ENCODE data around the gene ITGB2.

The ITGB2 gene

DNA sequence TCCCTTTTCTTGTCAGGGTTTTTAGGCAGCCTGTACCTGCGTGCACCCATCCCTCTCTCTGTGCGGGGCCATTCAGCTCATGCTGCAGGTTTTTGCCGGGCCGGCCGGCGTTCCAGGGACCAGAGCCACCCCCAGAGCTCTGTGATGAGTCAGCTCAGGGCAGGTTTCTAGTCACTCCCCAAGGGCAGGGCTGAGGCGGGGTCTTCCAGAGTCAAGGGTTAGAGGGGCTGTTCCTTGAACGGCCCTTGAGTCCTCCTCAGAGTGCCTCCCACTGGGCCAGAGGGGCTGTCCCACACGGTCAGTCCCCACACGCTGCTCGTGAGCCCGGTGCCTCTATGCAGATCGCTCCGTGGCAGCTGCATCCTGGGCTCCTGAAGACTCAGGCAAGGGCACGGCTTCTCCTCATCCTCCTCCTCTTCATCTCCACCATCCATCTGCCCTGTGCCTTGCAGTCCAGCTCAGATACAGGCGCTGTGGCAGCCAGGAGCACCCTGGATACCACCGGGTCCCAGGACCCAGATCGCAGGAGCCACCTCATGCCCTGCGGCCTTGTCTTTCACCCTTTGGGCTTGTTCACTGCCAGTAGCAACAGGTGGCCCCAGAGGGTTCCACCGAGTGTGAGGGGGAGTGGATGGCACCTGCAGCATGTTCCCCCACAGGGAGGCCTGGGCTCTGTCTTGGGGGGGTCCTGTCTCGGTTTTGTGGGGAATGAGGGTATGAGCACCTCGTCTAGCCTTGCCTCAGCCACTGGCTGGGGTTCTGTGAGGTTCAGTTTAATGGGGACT, 36.5 kb upstream of the ITGB2 start:
- H3K36me3 ChIP-seq (replicated peaks in 1 of 2; ENCODE audit: control insufficient read depth in 2 of 2, insufficient read depth in 2 of 2, low read length in 2 of 2), result peaks cover 27 to 64% of the 10 kb centered on the region in 2 donors
- no peak overlapping the region for H2AFZ ChIP-seq (ENCODE audit: low read length)
- H2BK12ac ChIP-seq (ENCODE audit: low read length), result no peak overlapping the region
- no peak overlapping the region for H4K91ac ChIP-seq (ENCODE audit: low read depth, low read length, poor library complexity)
- no peak overlapping the region for H3K4me2 ChIP-seq (ENCODE audit: insufficient read depth, low read length, poor library complexity, severe bottlenecking)
- no peaks in the 10 kb centered on the region for H3K9me3 ChIP-seq (replicated peaks in 1 of 2; ENCODE audit: control insufficient read depth in 2 of 2, insufficient read depth in 1 of 2, low read depth in 1 of 2, low read length in 2 of 2)
- H3K18ac ChIP-seq (ENCODE audit: low read length), result no peak overlapping the region
- no peak for DNase-seq (ENCODE audit: low spot score)
- WGBS, 2 donors (ENCODE audit: extremely low coverage in 2 of 2, insufficient read length in 2 of 2, insufficient replicate concordance in 1 of 2), result no CpG with 5 or more reads among the region's 22 CpGs
- no peak overlapping the region for H4K8ac ChIP-seq (ENCODE audit: low read depth, low read length)
- peak overlapping the region; percentile 44 for H2AK5ac ChIP-seq (ENCODE audit: low read depth, low read length)
- no peak overlapping the region for H3K4ac ChIP-seq (ENCODE audit: low read length)
- peak overlapping the region; percentile 77 for H2BK5ac ChIP-seq (ENCODE audit: low read length)
- H3K14ac ChIP-seq (ENCODE audit: low read length), result no peak overlapping the region
- no peaks in the 10 kb centered on the region for H3K27me3 ChIP-seq (ENCODE audit: control insufficient read depth in 3 of 3, insufficient read depth in 3 of 3, low read depth in 1 of 3, low read length in 3 of 3)
- no peak overlapping the region for H2BK120ac ChIP-seq (ENCODE audit: low read depth, low read length)
- H3K4me1 ChIP-seq (ENCODE audit: control insufficient read depth in 2 of 2, insufficient read depth in 1 of 2, low read depth in 1 of 2, low read length in 2 of 2), result peaks cover 11 to 39% of the 10 kb centered on the region in 2 donors
- peak overlapping the region; percentile 69 for H3K23ac ChIP-seq (ENCODE audit: low read depth, low read length, poor library complexity)
- H3K4me3 ChIP-seq (ENCODE audit: low read length in 2 of 2), result no peak overlapping the region
- H3K27ac ChIP-seq (replicated peaks; ENCODE audit: low read length), result no peak overlapping the region
- peak overlapping the region; percentile 76 for H3K9ac ChIP-seq (ENCODE audit: low read depth, low read length, poor library complexity)
- H2BK15ac ChIP-seq (ENCODE audit: low read length), result no peak overlapping the region
- peaks cover 22% of the 10 kb centered on the region for H3K79me1 ChIP-seq (ENCODE audit: low read depth, low read length)

DNA sequence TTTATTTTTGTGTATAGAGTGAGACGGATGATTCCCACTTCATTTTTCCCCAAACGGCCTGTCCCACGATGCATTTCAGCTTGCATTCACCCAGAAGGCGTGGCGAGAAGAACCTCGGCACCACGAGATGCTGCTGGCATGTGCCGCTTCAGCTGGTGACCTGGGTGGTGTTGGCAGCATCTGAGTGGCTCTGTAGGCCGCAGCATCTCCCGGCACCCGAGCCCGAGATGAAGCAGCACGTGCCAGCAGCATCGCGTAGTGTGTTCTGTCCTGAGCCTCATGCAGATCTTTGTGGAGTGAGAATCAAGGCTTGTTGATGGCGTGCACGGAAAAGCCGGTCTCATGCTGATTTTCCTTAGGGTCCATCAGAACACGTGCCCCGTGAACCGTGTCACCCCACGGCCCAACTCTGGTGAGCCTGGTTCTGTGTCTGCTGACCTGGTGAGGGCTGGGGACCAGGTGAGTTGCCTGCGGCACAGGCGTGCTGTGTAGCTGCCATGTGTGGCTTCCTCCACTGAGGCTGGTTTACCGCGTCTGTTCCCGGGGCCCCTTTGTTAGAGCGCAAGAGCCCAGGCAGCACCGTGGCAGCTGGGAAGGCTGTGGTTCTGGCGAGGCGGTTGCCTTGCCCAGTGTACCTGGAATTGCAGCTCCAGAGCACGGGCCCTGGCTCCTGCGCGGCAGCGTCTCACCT, 35.8 kb upstream of the ITGB2 start:
- Histone ChIP-seq H4K91ac (ENCODE audit: low read depth, low read length, poor library complexity) (no peak overlapping the region), H3K9ac (ENCODE audit: low read depth, low read length, poor library complexity) (no peak overlapping the region), H3K79me1 (ENCODE audit: low read depth, low read length) (peaks cover 24% of the 10 kb centered on the region), H2AFZ (ENCODE audit: low read length) (no peak overlapping the region), H2BK120ac (ENCODE audit: low read depth, low read length) (no peak overlapping the region), H3K23ac (ENCODE audit: low read depth, low read length, poor library complexity) (peak overlapping the region; percentile 48), H3K9me3 (replicated peaks in 1 of 2; ENCODE audit: control insufficient read depth in 2 of 2, insufficient read depth in 1 of 2, low read depth in 1 of 2, low read length in 2 of 2) (no peaks in the 10 kb centered on the region), H2AK5ac (ENCODE audit: low read depth, low read length) (peak overlapping the region; percentile 21), H3K4me1 (ENCODE audit: control insufficient read depth in 2 of 2, insufficient read depth in 1 of 2, low read depth in 1 of 2, low read length in 2 of 2) (peaks cover 11 to 39% of the 10 kb centered on the region in 2 donors), H3K4me3 (ENCODE audit: low read length in 2 of 2) (peak overlapping the region in 1 of 2 donors; percentile 12), H3K27ac (replicated peaks; ENCODE audit: low read length) (no peak overlapping the region), H3K4ac (ENCODE audit: low read length) (peak overlapping the region; percentile 14), H2BK15ac (ENCODE audit: low read length) (no peak overlapping the region), H4K8ac (ENCODE audit: low read depth, low read length) (no peak overlapping the region), H3K14ac (ENCODE audit: low read length) (peak overlapping the region; percentile 47), H2BK12ac (ENCODE audit: low read length) (no peak overlapping the region), H2BK5ac (ENCODE audit: low read length) (no peak overlapping the region), H3K27me3 (ENCODE audit: control insufficient read depth in 3 of 3, insufficient read depth in 3 of 3, low read depth in 1 of 3, low read length in 3 of 3) (no peaks in the 10 kb centered on the region), H3K36me3 (replicated peaks in 1 of 2; ENCODE audit: control insufficient read depth in 2 of 2, insufficient read depth in 2 of 2, low read length in 2 of 2) (peaks cover 26 to 61% of the 10 kb centered on the region in 2 donors), H3K18ac (ENCODE audit: low read length) (peak overlapping the region; percentile 67), H3K4me2 (ENCODE audit: insufficient read depth, low read length, poor library complexity, severe bottlenecking) (no peak overlapping the region)
- WGBS, 2 donors (ENCODE audit: extremely low coverage in 2 of 2, insufficient read length in 2 of 2, insufficient replicate concordance in 1 of 2), result no CpG with 5 or more reads among the region's 35 CpGs
- DNase-seq (ENCODE audit: low spot score), result no peak

DNA sequence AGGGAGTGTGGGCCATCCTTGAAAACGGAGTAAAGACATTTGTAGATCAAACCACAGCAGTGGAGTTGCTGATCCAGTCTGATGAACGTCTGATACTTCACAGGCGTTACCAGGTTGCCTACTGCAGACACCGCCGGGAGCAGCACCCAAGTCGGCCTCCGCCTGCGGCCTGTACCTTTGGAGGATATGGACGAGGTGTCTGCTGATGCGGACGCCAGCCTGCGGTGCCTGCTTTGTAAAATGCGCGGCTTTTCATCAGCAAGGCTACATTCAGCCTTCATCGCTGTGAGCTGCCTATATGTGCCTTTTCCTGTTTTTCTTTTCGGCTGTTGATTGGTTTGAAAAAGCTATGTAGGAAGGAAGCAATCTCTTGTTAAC, 35.1 kb upstream of the ITGB2 start:
- no CpG with 5 or more reads among the region's 16 CpGs for WGBS, 2 donors (ENCODE audit: extremely low coverage in 2 of 2, insufficient read length in 2 of 2, insufficient replicate concordance in 1 of 2)
- no peak overlapping the region for H3K27ac ChIP-seq (replicated peaks; ENCODE audit: low read length)

DNA sequence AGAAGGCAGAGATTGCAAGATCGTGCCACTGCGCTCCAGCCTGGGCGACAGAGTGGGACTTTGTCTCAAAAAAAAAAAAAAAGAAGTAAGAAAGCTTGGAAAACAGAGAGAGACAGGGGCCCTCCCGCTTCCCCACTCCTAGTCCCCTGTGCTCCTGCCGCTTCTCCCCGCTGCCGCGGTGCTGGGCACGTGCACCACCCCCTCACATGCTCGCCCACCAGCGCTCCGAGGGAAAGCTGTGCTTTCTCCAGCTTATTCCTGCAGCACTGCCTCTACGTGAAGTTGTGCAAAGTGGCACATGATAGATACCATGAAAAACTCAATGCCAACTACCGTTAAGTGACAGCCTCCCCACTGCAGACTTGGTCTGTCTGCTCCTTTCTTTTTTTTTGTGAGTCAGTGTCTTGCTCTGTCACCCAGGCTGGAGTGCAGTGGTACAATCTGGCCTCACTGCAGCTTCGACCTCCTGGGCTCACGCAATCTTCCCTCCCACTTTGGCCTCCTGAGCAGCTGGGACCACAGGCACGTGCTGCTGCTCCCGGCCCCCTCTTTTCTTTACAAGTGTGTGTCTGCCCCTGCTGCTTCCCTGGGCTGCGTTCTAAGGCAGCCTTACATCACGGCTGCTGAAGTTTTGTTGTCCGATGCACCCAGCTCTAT, 34.6 kb upstream of the ITGB2 start:
- no peak overlapping the region for H2BK15ac ChIP-seq (ENCODE audit: low read length)

More for the DNA sequence above, 35.1 kb upstream of the ITGB2 start:
- no peaks in the 10 kb centered on the region for H3K9me3 ChIP-seq (replicated peaks in 1 of 2; ENCODE audit: control insufficient read depth in 2 of 2, insufficient read depth in 1 of 2, low read depth in 1 of 2, low read length in 2 of 2)
- H3K18ac ChIP-seq (ENCODE audit: low read length), result no peak overlapping the region
- H3K23ac ChIP-seq (ENCODE audit: low read depth, low read length, poor library complexity), result no peak overlapping the region
- no peak overlapping the region for H3K4ac ChIP-seq (ENCODE audit: low read length)
- no peak for DNase-seq (ENCODE audit: low spot score)
- H3K79me1 ChIP-seq (ENCODE audit: low read depth, low read length), result peaks cover 27% of the 10 kb centered on the region
- H3K14ac ChIP-seq (ENCODE audit: low read length), result no peak overlapping the region
- no peak overlapping the region for H2BK120ac ChIP-seq (ENCODE audit: low read depth, low read length)
- no peak overlapping the region for H2BK12ac ChIP-seq (ENCODE audit: low read length)
- no peak overlapping the region for H3K4me2 ChIP-seq (ENCODE audit: insufficient read depth, low read length, poor library complexity, severe bottlenecking)
- no peak overlapping the region for H2AK5ac ChIP-seq (ENCODE audit: low read depth, low read length)
- peaks cover 27 to 59% of the 10 kb centered on the region in 2 donors for H3K36me3 ChIP-seq (replicated peaks in 1 of 2; ENCODE audit: control insufficient read depth in 2 of 2, insufficient read depth in 2 of 2, low read length in 2 of 2)
- H2AFZ ChIP-seq (ENCODE audit: low read length), result no peak overlapping the region
- H2BK5ac ChIP-seq (ENCODE audit: low read length), result no peak overlapping the region
- peaks cover 11 to 39% of the 10 kb centered on the region in 2 donors for H3K4me1 ChIP-seq (ENCODE audit: control insufficient read depth in 2 of 2, insufficient read depth in 1 of 2, low read depth in 1 of 2, low read length in 2 of 2)
- no peak overlapping the region for H3K4me3 ChIP-seq (ENCODE audit: low read length in 2 of 2)
- H3K9ac ChIP-seq (ENCODE audit: low read depth, low read length, poor library complexity), result no peak overlapping the region
- H4K91ac ChIP-seq (ENCODE audit: low read depth, low read length, poor library complexity), result no peak overlapping the region
- H2BK15ac ChIP-seq (ENCODE audit: low read length), result no peak overlapping the region
- no peak overlapping the region for H4K8ac ChIP-seq (ENCODE audit: low read depth, low read length)
- H3K27me3 ChIP-seq (ENCODE audit: control insufficient read depth in 3 of 3, insufficient read depth in 3 of 3, low read depth in 1 of 3, low read length in 3 of 3), result no peaks in the 10 kb centered on the region

More for the DNA sequence above, 34.6 kb upstream of the ITGB2 start:
- Histone ChIP-seq H3K4ac (ENCODE audit: low read length) (no peak overlapping the region), H3K4me2 (ENCODE audit: insufficient read depth, low read length, poor library complexity, severe bottlenecking) (no peak overlapping the region), H2BK5ac (ENCODE audit: low read length) (no peak overlapping the region), H4K91ac (ENCODE audit: low read depth, low read length, poor library complexity) (no peak overlapping the region), H3K9ac (ENCODE audit: low read depth, low read length, poor library complexity) (peak overlapping the region; percentile 30), H3K79me1 (ENCODE audit: low read depth, low read length) (peaks cover 30% of the 10 kb centered on the region), H2AFZ (ENCODE audit: low read length) (no peak overlapping the region), H3K4me3 (ENCODE audit: low read length in 2 of 2) (no peak overlapping the region), H2BK120ac (ENCODE audit: low read depth, low read length) (no peak overlapping the region), H3K14ac (ENCODE audit: low read length) (no peak overlapping the region), H3K27me3 (ENCODE audit: control insufficient read depth in 3 of 3, insufficient read depth in 3 of 3, low read depth in 1 of 3, low read length in 3 of 3) (no peaks in the 10 kb centered on the region), H2AK5ac (ENCODE audit: low read depth, low read length) (no peak overlapping the region), H4K8ac (ENCODE audit: low read depth, low read length) (no peak overlapping the region), H3K18ac (ENCODE audit: low read length) (no peak overlapping the region), H3K4me1 (ENCODE audit: control insufficient read depth in 2 of 2, insufficient read depth in 1 of 2, low read depth in 1 of 2, low read length in 2 of 2) (peaks cover 11 to 39% of the 10 kb centered on the region in 2 donors), H3K36me3 (replicated peaks in 1 of 2; ENCODE audit: control insufficient read depth in 2 of 2, insufficient read depth in 2 of 2, low read length in 2 of 2) (peaks cover 27 to 57% of the 10 kb centered on the region in 2 donors), H3K23ac (ENCODE audit: low read depth, low read length, poor library complexity) (no peak overlapping the region), H2BK12ac (ENCODE audit: low read length) (no peak overlapping the region), H3K9me3 (replicated peaks in 1 of 2; ENCODE audit: control insufficient read depth in 2 of 2, insufficient read depth in 1 of 2, low read depth in 1 of 2, low read length in 2 of 2) (no peaks in the 10 kb centered on the region), H3K27ac (replicated peaks; ENCODE audit: low read length) (no peak overlapping the region)
- WGBS, 2 donors (ENCODE audit: extremely low coverage in 2 of 2, insufficient read length in 2 of 2, insufficient replicate concordance in 1 of 2), result no CpG with 5 or more reads among the region's 21 CpGs
- DNase-seq (ENCODE audit: low spot score), result no peak
